ENCODE measurements around the gene CNR1. TPM values are rescaled to one million over a fixed set of nuclear protein-coding genes. Genes with fewer than 3 reads are reported as not detected.

Gene CNR1
- total and polyA plus RNA-seq, 12 donors, result 0.19 to 1.3 (median 0.46) TPM

DNA sequence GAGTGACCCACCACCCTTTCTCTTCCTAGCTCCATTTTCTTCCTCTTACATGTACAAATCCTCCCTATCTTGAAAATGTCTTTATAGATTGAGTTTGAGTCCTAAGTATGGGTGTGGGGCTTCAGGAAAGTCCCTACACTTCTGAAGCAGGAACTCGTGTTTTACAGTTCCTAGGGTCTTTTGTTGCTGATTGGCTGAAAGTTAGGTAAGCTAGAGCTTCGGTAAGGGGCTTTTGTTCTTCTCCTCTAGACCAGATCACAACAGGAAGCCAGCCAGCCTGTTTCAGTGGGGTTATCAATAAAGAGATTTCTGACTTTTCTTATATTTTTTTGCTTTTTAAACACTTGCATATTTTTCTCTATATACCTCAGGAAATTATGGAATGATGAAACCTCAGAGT is 51.3 kb downstream of the CNR1 start:
- no peaks in the 10 kb centered on the region for H3K36me3 ChIP-seq
- H3K9me3 ChIP-seq, result peaks cover 0 to 3% (median 0%) of the 10 kb centered on the region in 11 donors
- TF ChIP-seq, protein P1, sequence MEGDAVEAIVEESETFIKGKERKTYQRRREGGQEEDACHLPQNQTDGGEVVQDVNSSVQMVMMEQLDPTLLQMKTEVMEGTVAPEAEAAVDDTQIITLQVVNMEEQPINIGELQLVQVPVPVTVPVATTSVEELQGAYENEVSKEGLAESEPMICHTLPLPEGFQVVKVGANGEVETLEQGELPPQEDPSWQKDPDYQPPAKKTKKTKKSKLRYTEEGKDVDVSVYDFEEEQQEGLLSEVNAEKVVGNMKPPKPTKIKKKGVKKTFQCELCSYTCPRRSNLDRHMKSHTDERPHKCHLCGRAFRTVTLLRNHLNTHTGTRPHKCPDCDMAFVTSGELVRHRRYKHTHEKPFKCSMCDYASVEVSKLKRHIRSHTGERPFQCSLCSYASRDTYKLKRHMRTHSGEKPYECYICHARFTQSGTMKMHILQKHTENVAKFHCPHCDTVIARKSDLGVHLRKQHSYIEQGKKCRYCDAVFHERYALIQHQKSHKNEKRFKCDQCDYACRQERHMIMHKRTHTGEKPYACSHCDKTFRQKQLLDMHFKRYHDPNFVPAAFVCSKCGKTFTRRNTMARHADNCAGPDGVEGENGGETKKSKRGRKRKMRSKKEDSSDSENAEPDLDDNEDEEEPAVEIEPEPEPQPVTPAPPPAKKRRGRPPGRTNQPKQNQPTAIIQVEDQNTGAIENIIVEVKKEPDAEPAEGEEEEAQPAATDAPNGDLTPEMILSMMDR (IDR thresholded peaks at IDR 0.05), result no peak
- peaks cover 0 to 8% (median 0%) of the 10 kb centered on the region in 7 donors for H3K27me3 ChIP-seq
- H3K27ac ChIP-seq, result no peak overlapping the region
- H3K4me3 ChIP-seq, result no peak overlapping the region
- WGBS, 2 donors, result 26 to 38% methylated on average over 2 of the region's 2 CpGs
- no peak for ATAC-seq
- DNase-seq, result no peak
- intact Hi-C loops (cut with DNase I), result no loop called here
- H3K4me1 ChIP-seq, result no peaks in the 10 kb centered on the region

GRCh38 chr6:88111991-88112390 is 54.2 kb downstream of the CNR1 start:
- no peaks in the 10 kb centered on the region for H3K4me1 ChIP-seq
- DNase-seq, result no peak
- 67 to 75% methylated on average over 5 of the region's 5 CpGs for WGBS, 2 donors

GRCh38 chr6:88107241-88107640 is 58.9 kb downstream of the CNR1 start:
- H3K36me3 ChIP-seq, result no peaks in the 10 kb centered on the region
- ATAC-seq (no peak), DNase-seq (no peak)
- H3K4me1 ChIP-seq, result no peaks in the 10 kb centered on the region
- no peaks in the 10 kb centered on the region for H3K9me3 ChIP-seq
- H3K27ac ChIP-seq, result no peak overlapping the region
- H3K4me3 ChIP-seq, result no peak overlapping the region
- peaks cover 0 to 7% (median 0%) of the 10 kb centered on the region in 7 donors for H3K27me3 ChIP-seq
- intact Hi-C loops (cut with DNase I), result no loop called here
- TF ChIP-seq, protein P1 (IDR thresholded peaks at IDR 0.05), result no peak

More at GRCh38 chr6:88111991-88112390, 54.2 kb downstream of the CNR1 start:
- no peak overlapping the region for H3K4me3 ChIP-seq
- H3K27me3 ChIP-seq, result peaks cover 0 to 8% (median 0%) of the 10 kb centered on the region in 7 donors
- H3K36me3 ChIP-seq, result no peaks in the 10 kb centered on the region
- no peak for ATAC-seq
- H3K9me3 ChIP-seq, result peaks cover 0 to 3% (median 0%) of the 10 kb centered on the region in 11 donors
- intact Hi-C loops (cut with DNase I), result no loop called here
- TF ChIP-seq, protein P1 (IDR thresholded peaks at IDR 0.05), result no peak
- H3K27ac ChIP-seq, result no peak overlapping the region

GRCh38 chr6:88105741-88106340 is 60.3 kb downstream of the CNR1 start:
- 71 to 80% methylated on average over 7 of the region's 7 CpGs for WGBS, 2 donors
- no peak for ATAC-seq
- Histone ChIP-seq H3K36me3 (no peaks in the 10 kb centered on the region), H3K4me3 (no peak overlapping the region), H3K9me3 (peaks cover 0 to 2% (median 0%) of the 10 kb centered on the region in 11 donors), H3K27ac (no peak overlapping the region), H3K4me1 (no peaks in the 10 kb centered on the region), H3K27me3 (peaks cover 0 to 7% (median 0%) of the 10 kb centered on the region in 7 donors)
- no peak for DNase-seq
- TF ChIP-seq, protein P1 (IDR thresholded peaks at IDR 0.05), result no peak
- intact Hi-C loops (cut with DNase I), result no loop called here

Other genes with a start within 250 kb of the CNR1 start
- gene SPACA1, start 118.5 kb downstream of the CNR1 start, total RNA-seq, result not detected
- not detected for gene SPACA1, start 118.5 kb downstream of the CNR1 start, polyA plus RNA-seq

All from heart right ventricle (tissue), 16 donors.